AG10803 (cell line): ENCODE results near the gene DDX24.

Experiments
- DNase-seq: peaks from one replicate; pipeline ENCODE4 v3.0.0; 2010; ENCODE audit warnings: low read depth
- H3K4me3 ChIP-seq: 2 replicates; pipeline ENCODE4 v1.5.1; 2011; ENCODE audit warnings: mild to moderate bottlenecking, low read length, control low read depth
- TF ChIP-seq, protein P1 (sequence below): conservative IDR thresholded peaks from 2 replicates; pipeline ENCODE4 v1.5.1; 2011; ENCODE audit warnings: mild to moderate bottlenecking, low read length, control low read depth, inconsistent platforms

The DDX24 gene

DNA sequence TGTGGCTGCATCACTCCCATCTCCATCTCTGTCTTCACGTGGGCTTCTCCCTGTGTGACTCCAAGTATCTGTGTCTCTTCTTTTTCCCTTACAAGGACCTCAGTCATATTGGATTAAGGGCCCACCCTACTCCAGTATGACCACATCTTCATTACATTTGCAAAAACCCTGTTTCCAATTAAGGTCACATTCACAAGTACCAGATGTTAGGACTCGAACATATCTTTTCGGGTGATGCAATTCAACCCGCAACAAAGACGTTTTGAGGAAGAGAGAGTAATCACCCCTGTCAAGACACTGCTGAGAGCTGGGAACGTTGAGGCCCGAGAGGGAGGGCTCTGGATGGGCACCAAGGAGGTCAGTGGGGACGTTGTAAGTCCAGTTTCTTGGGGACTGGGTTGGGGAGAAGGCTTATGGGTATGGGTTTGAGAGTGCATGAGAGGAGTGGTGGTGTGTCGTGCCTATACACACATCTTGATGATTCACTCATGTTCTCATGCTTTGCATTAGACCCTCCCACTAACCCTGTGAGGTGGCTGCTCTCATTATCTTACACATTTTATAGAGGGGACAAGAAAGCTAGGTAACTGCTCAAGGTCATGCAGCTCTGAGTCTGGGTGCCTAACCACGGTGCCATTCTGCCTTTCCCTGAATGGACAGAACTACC, 17.5 kb upstream of the DDX24 start:
- TF ChIP-seq, protein P1, sequence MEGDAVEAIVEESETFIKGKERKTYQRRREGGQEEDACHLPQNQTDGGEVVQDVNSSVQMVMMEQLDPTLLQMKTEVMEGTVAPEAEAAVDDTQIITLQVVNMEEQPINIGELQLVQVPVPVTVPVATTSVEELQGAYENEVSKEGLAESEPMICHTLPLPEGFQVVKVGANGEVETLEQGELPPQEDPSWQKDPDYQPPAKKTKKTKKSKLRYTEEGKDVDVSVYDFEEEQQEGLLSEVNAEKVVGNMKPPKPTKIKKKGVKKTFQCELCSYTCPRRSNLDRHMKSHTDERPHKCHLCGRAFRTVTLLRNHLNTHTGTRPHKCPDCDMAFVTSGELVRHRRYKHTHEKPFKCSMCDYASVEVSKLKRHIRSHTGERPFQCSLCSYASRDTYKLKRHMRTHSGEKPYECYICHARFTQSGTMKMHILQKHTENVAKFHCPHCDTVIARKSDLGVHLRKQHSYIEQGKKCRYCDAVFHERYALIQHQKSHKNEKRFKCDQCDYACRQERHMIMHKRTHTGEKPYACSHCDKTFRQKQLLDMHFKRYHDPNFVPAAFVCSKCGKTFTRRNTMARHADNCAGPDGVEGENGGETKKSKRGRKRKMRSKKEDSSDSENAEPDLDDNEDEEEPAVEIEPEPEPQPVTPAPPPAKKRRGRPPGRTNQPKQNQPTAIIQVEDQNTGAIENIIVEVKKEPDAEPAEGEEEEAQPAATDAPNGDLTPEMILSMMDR = no peak
- no peak overlapping the region for H3K4me3 ChIP-seq
- DNase-seq = peak; percentile 88

DNA sequence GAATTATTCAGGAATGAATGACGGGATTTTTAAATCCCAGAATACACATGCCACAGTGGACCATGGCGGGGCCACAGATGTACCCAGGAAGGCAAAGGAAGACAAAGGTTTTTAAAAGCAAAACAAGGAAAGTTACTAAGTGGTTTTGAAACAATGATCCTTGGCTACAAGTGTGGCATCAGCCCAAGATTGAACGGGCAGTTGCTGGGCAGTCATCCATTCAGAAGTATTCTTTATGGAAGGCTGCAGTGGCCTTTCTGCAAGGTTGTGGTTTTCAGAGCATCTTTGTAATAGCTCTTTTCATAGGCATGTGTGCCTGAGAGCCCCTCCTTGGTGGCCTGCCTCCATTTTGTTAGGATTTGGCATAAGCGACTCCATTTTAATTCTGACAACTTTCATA, 16.1 kb upstream of the DDX24 start:
- DNase-seq = no peak
- H3K4me3 ChIP-seq = no peak overlapping the region
- TF ChIP-seq, protein P1 = no peak

DNA sequence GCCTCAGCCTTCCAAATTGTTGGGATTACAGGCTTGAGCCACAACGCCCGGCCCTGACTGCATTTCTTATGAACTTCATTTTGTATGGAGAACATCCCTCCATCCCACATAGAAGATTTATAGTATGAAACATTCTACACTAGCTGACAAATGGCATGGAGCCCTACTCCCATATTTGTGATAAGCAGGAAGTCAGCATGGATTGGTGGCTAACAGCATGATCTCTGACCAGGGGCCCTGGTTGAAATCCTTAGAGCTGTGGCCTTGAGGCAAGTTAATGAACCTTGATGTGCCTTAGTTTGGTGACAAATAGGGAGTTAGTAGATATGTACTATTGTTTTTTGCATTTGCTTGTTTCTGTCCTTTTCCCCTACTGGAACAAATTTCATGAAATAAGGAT, 12.4 kb upstream of the DDX24 start:
- H3K4me3 ChIP-seq = no peak overlapping the region
- TF ChIP-seq, protein P1 = no peak
- DNase-seq = no peak

DNA sequence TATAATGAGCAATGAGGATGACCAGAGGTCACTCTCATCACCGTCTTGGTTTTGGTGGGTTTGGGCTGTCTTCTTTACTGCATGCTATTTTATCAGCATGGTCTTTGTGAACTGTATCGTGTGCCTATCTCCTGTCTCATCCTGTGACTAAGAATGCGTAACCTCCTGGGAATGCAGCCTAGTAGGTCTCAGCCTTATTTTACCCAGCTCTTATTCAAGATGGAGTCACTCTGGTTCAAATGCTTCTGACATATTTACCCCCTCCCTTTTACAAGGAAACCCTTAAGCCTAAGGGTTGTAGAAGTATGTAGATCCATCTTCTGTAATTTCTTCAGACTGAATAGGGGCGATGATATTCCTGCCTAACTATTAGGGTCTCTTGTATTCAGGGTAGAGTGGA, 8.5 kb upstream of the DDX24 start:
- TF ChIP-seq, protein P1 = no peak
- no peak overlapping the region for H3K4me3 ChIP-seq
- no peak for DNase-seq

DNA sequence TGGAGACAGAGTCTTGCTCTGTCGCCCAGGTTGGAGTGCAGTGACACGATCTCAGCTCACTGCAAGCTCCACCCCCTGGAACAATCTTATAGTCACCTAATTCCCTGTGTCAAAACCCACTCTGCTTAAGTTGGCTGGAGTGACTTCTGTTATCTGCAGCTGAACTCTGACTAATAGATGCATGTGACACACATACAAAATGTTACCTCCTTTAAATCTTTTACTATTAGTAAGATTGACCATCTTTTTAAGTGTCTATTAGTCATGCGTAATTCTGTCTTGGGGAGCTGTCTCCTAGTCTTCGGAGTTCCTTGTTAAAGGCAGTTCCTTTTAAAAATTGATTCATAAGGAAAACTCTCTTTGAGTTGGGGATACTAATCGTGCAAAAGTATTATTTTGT, 7.5 kb upstream of the DDX24 start:
- TF ChIP-seq, protein P1 = no peak
- H3K4me3 ChIP-seq = no peak overlapping the region
- DNase-seq = no peak

DNA sequence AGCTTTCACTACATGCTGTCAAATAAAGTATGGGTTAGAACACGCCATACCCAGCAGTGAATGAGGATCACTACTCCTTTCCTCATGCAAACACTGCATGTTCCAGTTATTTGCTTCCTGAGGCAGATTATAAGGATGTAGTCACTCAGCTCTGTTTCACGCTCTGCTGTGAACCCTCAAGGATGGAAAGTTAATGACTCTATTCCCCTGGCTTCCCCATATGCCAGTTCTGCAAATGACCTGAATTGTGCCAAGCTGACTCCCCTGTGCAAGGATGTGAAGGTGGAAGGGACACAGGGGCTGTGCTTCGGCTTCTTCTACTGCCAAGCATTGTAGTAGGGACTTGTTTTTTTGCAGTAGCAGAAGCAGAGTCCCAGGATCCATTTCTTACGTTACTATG, 6.9 kb upstream of the DDX24 start:
- no peak for DNase-seq
- TF ChIP-seq, protein P1 = no peak
- H3K4me3 ChIP-seq = no peak overlapping the region

DNA sequence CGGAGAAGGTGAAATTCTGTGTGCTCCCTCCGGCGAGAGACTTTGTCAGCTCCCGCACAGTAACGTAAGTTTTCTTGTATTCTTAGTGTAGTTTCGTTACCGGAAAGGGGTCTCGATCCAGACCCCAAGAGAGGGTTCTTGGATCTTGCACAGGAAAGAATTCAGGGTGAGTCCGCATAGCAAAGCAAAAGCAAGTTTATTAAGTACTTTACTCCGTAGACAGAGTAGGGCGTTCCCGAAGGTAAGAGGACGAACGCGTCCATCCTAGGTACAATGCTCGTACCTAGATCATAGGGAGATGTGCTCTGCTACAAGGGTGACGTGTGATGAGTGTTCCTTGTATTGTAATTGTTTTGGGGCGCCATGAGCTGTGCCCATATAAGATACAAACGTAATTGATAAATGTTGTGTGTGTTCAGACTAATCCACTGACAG, 401 bp upstream of the DDX24 start:
- no peak for DNase-seq
- H3K4me3 ChIP-seq = peak overlapping the region; percentile 90
- TF ChIP-seq, protein P1 = no peak
